H9 (cell line): ENCODE measurements around the gene PLEKHA4. TPM values are rescaled to one million over a fixed set of nuclear protein-coding genes. Genes with fewer than 3 reads are reported as not detected.

ENCODE experiments used
- DNase-seq: peaks from one replicate; pipeline ENCODE4 v3.0.0-alpha.2; 2017
- H2AFZ ChIP-seq: one replicate; pipeline ENCODE4 v1.6.1; 2013; ENCODE audit warnings: mild to moderate bottlenecking, low read length, control low read depth, moderate library complexity
- H2AK5ac ChIP-seq: 2 replicates; pipeline ENCODE4 v1.6.1; 2013; ENCODE audit warnings: low read length, control low read depth, mixed read lengths; ENCODE audit not compliant: insufficient read length
- H2BK120ac ChIP-seq: one replicate; pipeline ENCODE4 v1.6.1; 2013; ENCODE audit warnings: low read depth, mild to moderate bottlenecking, low read length, control low read depth, inconsistent platforms; ENCODE audit not compliant: poor library complexity, severe bottlenecking
- H2BK12ac ChIP-seq: 2 replicates; pipeline ENCODE4 v1.6.1; 2013; ENCODE audit warnings: low read length, control low read depth, mixed read lengths, low read depth; ENCODE audit not compliant: insufficient read length
- H2BK15ac ChIP-seq: 2 replicates; pipeline ENCODE4 v1.6.1; 2013; ENCODE audit warnings: low read depth, low read length, control low read depth
- H2BK20ac ChIP-seq: one replicate; pipeline ENCODE4 v1.6.1; 2013; ENCODE audit warnings: low read depth, mild to moderate bottlenecking, low read length, control low read depth, inconsistent platforms; ENCODE audit not compliant: poor library complexity, severe bottlenecking
- H2BK5ac ChIP-seq: 2 replicates; pipeline ENCODE4 v1.6.1; 2013; ENCODE audit warnings: low read length, control low read depth, mixed read lengths; ENCODE audit not compliant: insufficient read length
- H3K14ac ChIP-seq: 2 replicates; pipeline ENCODE4 v1.6.1; 2013; ENCODE audit warnings: low read length, control low read depth; ENCODE audit not compliant: insufficient read depth
- H3K18ac ChIP-seq: 2 replicates; pipeline ENCODE4 v1.6.1; 2013; ENCODE audit warnings: low read depth, mild to moderate bottlenecking, mixed read lengths, low read length, control low read depth; ENCODE audit not compliant: insufficient read length
- H3K23ac ChIP-seq: 2 replicates; pipeline ENCODE4 v1.6.1; 2013; ENCODE audit warnings: low read length, control low read depth, mixed read lengths, low read depth; ENCODE audit not compliant: insufficient read length
- H3K23me2 ChIP-seq: 2 replicates; pipeline ENCODE4 v1.6.1; 2013; ENCODE audit warnings: low read depth, mild to moderate bottlenecking, mixed read lengths, low read length, control low read depth; ENCODE audit not compliant: insufficient read length, poor library complexity, severe bottlenecking
- H3K27ac ChIP-seq: 2 replicates; pipeline ENCODE4 v1.5.1; 2013; ENCODE audit warnings: low read length, control low read depth, mixed read lengths, low read depth; ENCODE audit not compliant: insufficient read length
- H3K27me3 ChIP-seq: 2 replicates; pipeline ENCODE4 v1.6.1; 2013; ENCODE audit warnings: low read length, control low read depth, inconsistent platforms; ENCODE audit not compliant: insufficient read depth
- H3K4ac ChIP-seq: 2 replicates; pipeline ENCODE4 v1.6.1; 2013; ENCODE audit warnings: low read depth, mild to moderate bottlenecking, control low read depth, inconsistent platforms, low read length, moderate library complexity
- H3K4me1 ChIP-seq: 2 replicates; pipeline ENCODE4 v1.6.1; 2013; ENCODE audit warnings: low read length, control low read depth, inconsistent platforms; ENCODE audit not compliant: insufficient read depth
- H3K4me2 ChIP-seq: 2 replicates; pipeline ENCODE4 v1.6.1; 2013; ENCODE audit warnings: low read length, control low read depth, mixed read lengths; ENCODE audit not compliant: insufficient read length, insufficient read depth
- H3K56ac ChIP-seq: 2 replicates; pipeline ENCODE4 v1.6.1; 2013; ENCODE audit warnings: low read depth, mild to moderate bottlenecking, mixed read lengths, low read length, control low read depth; ENCODE audit not compliant: insufficient read length
- H3K79me1 ChIP-seq: 2 replicates; pipeline ENCODE4 v1.6.1; 2013; ENCODE audit warnings: low read depth, mild to moderate bottlenecking, moderate library complexity, low read length, control low read depth, inconsistent platforms; ENCODE audit not compliant: insufficient read depth, poor library complexity, severe bottlenecking
- H3K79me2 ChIP-seq: 2 replicates; pipeline ENCODE4 v1.6.1; 2013; ENCODE audit warnings: low read length, control low read depth, inconsistent platforms; ENCODE audit not compliant: insufficient read depth
- H3K9ac ChIP-seq: 2 replicates; pipeline ENCODE4 v1.6.1; 2013; ENCODE audit warnings: low read length, control low read depth, mixed read lengths; ENCODE audit not compliant: insufficient read length; ENCODE audit errors: extremely low read depth
- H3K9me3 ChIP-seq: one replicate; pipeline ENCODE4 v1.6.1; 2013; ENCODE audit warnings: low read depth, low read length, inconsistent platforms; ENCODE audit not compliant: control insufficient read depth
- H3T11ph ChIP-seq: one replicate; pipeline ENCODE4 v1.6.1; 2013; ENCODE audit warnings: mild to moderate bottlenecking, low read length, control low read depth, inconsistent platforms
- H4K20me1 ChIP-seq: one replicate; pipeline ENCODE4 v1.6.1; 2013; ENCODE audit not compliant: control insufficient read depth, insufficient read length, insufficient read depth
- H4K5ac ChIP-seq: 2 replicates; pipeline ENCODE4 v1.6.1; 2013; ENCODE audit warnings: low read depth, mild to moderate bottlenecking, mixed read lengths, low read length, control low read depth; ENCODE audit not compliant: insufficient read length
- H4K8ac ChIP-seq: replicated peaks from 2 replicates; pipeline ENCODE4 v1.6.1; 2013; ENCODE audit warnings: low read length, control low read depth, mixed read lengths, low read depth; ENCODE audit not compliant: insufficient read length
- H4K91ac ChIP-seq: 2 replicates; pipeline ENCODE4 v1.6.1; 2013; ENCODE audit warnings: low read depth, mild to moderate bottlenecking, moderate library complexity, mixed read lengths, low read length, control low read depth; ENCODE audit not compliant: insufficient read length
- H3K27ac Mint-ChIP-seq, 3 experiments: 2 replicates in 2 of 3; 3 replicates in 1 of 3; pipeline ENCODE4 v1.8.0; 2020 to 2021; ENCODE audit warnings: mixed read lengths in 3 of 3, mild to moderate bottlenecking in 1 of 3, moderate library complexity in 1 of 3
- H3K27me3 Mint-ChIP-seq: 2 replicates; pipeline ENCODE4 v1.8.0; 2021; ENCODE audit warnings: low read depth, mild to moderate bottlenecking, moderate library complexity, mixed read lengths
- H3K36me3 Mint-ChIP-seq, 3 experiments: 2 replicates in 2 of 3; 3 replicates in 1 of 3; pipeline ENCODE4 v1.8.0; 2020 to 2021; ENCODE audit warnings: low read depth in 3 of 3, mixed read lengths in 3 of 3; ENCODE audit not compliant: insufficient read depth in 1 of 3
- H3K4me1 Mint-ChIP-seq, 2 experiments: 2 replicates each; pipeline ENCODE4 v1.8.0; 2020; ENCODE audit warnings: mixed read lengths in 2 of 2
- H3K4me3 Mint-ChIP-seq, 2 experiments: 2 replicates in 1 of 2; 3 replicates in 1 of 2; pipeline ENCODE4 v1.8.0; 2020 to 2021; ENCODE audit warnings: mild to moderate bottlenecking in 2 of 2, mixed read lengths in 2 of 2, moderate library complexity in 1 of 2
- H3K9me3 Mint-ChIP-seq, 2 experiments: 2 replicates in 1 of 2; 3 replicates in 1 of 2; pipeline ENCODE4 v1.8.0; 2020; ENCODE audit warnings: mild to moderate bottlenecking in 2 of 2, mixed read lengths in 2 of 2, moderate library complexity in 1 of 2
- WGBS: extraction: QIAGEN DNeasy Blood & Tissue Kit; methylation state at CpG from one replicate; pipeline ENCODE4 v1.1.7; 2013; ENCODE audit warnings: missing lambda C conversion rate, low lambda C conversion rate, mixed read lengths; ENCODE audit not compliant: insufficient read length; ENCODE audit errors: extremely low coverage; 5-methylcytosine and 5-hydroxymethylcytosine counted together
- total RNA-seq: library from RNA; stranded (reverse); gene quantifications from 2 replicates; pipeline ENCODE4 v1.2.1, GENCODE V29; 2021
- TF ChIP-seq, protein P1 (sequence below): fragments of 200-600 bp; sonication (generic); conservative IDR thresholded peaks from 3 replicates; pipeline ENCODE4 v1.8.0; 2021; ENCODE audit warnings: antibody characterized with exemption, mild to moderate bottlenecking

The PLEKHA4 gene
- total RNA-seq, 1 experiment from 2014 or later, result 15.3 TPM

DNA sequence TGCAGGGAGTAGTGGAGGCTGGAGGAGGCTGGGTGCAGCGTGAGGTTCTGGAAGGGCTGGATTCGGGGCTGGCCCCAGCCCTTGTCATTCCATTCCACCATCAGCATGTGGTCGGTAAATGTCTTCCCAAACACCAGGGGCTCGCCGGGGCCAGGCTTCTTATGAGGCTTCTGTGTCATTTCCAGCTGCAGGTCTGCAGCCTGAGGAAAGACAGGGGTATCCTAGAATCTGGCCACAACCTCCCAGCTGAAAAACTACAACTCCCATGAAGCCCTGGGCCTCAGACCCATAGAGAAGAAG is 61.9 kb downstream of the PLEKHA4 start:
- peaks cover 3% of the 10 kb centered on the region; the same call in 1 of the 2 replicates for H3K4me1 ChIP-seq
- WGBS, result no CpG with 5 or more reads among the region's 5 CpGs
- H4K8ac ChIP-seq, result no peak overlapping the region
- no peaks in the 10 kb centered on the region for H3K9me3 ChIP-seq
- DNase-seq, result peak; percentile 83
- Mint-ChIP-seq H3K36me3 (no peaks in the 10 kb centered on the region; a peak in 1 of 7 replicates), H3K27ac (peak overlapping the region in 2 of 3 experiments; percentile 24 to 28; a peak in 3 of 7 replicates), H3K4me3 (peak overlapping the region in 1 of 2 experiments; percentile 65; a peak in 1 of 5 replicates), H3K4me1 (peaks cover 24 to 41% of the 10 kb centered on the region in 2 experiments), H3K9me3 (no peaks in the 10 kb centered on the region), H3K27me3 (peaks cover 15% of the 10 kb centered on the region)
- no peak overlapping the region for H2AFZ ChIP-seq
- H4K5ac ChIP-seq, result no peak overlapping the region
- peaks cover 2% of the 10 kb centered on the region for H4K20me1 ChIP-seq
- no peak overlapping the region for H3T11ph ChIP-seq
- H2BK5ac ChIP-seq, result no peak overlapping the region
- no peak overlapping the region for H2BK20ac ChIP-seq
- no peak overlapping the region for H3K4me2 ChIP-seq
- H2BK120ac ChIP-seq, result no peak overlapping the region
- no peak overlapping the region for H2BK15ac ChIP-seq
- H3K9ac ChIP-seq, result no peak overlapping the region
- no peak overlapping the region for H4K91ac ChIP-seq
- no peak overlapping the region for H3K4ac ChIP-seq
- TF ChIP-seq, protein P1, sequence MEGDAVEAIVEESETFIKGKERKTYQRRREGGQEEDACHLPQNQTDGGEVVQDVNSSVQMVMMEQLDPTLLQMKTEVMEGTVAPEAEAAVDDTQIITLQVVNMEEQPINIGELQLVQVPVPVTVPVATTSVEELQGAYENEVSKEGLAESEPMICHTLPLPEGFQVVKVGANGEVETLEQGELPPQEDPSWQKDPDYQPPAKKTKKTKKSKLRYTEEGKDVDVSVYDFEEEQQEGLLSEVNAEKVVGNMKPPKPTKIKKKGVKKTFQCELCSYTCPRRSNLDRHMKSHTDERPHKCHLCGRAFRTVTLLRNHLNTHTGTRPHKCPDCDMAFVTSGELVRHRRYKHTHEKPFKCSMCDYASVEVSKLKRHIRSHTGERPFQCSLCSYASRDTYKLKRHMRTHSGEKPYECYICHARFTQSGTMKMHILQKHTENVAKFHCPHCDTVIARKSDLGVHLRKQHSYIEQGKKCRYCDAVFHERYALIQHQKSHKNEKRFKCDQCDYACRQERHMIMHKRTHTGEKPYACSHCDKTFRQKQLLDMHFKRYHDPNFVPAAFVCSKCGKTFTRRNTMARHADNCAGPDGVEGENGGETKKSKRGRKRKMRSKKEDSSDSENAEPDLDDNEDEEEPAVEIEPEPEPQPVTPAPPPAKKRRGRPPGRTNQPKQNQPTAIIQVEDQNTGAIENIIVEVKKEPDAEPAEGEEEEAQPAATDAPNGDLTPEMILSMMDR, result no peak
- no peaks in the 10 kb centered on the region; the same call in 1 of the 2 replicates for H3K27me3 ChIP-seq
- no peak overlapping the region for H3K18ac ChIP-seq
- H3K79me1 ChIP-seq, result no peaks in the 10 kb centered on the region
- no peak overlapping the region for H2AK5ac ChIP-seq
- H3K27ac ChIP-seq, result no peak overlapping the region
- no peak overlapping the region for H3K14ac ChIP-seq
- H3K23ac ChIP-seq, result no peak overlapping the region
- H3K23me2 ChIP-seq, result peaks cover 4% of the 10 kb centered on the region
- no peaks in the 10 kb centered on the region for H3K79me2 ChIP-seq
- H3K56ac ChIP-seq, result no peak overlapping the region
- no peak overlapping the region for H2BK12ac ChIP-seq
